C4-2B (cell line): ENCODE measurements around the gene MTA1.

Experiments
- H3K27ac ChIP-seq: fragments of 450-650 bp; 2 replicates; pipeline ENCODE4 v1.5.1; 2017
- CTCF ChIP-seq: fragments of 450-650 bp; conservative IDR thresholded peaks from 2 replicates; pipeline ENCODE4 v1.5.1; 2017; ENCODE audit warnings: mild to moderate bottlenecking
- ZFX ChIP-seq: fragments of 450-650 bp; IDR thresholded peaks from 2 replicates; pipeline ENCODE4 v1.6.1; 2017

The MTA1 gene

GRCh38 chr14:105483300-105484068 lies 63.9 kb downstream of the MTA1 start:
- H3K27ac ChIP-seq = peak overlapping the region; percentile 91

GRCh38 chr14:105484069-105484996 lies 64.7 kb downstream of the MTA1 start:
- peak overlapping the region; percentile 91 for H3K27ac ChIP-seq

More at GRCh38 chr14:105483300-105484068, 63.9 kb downstream of the MTA1 start:
- TF ChIP-seq CTCF (no peak), ZFX (no peak)

GRCh38 chr14:105484997-105485393 lies 65.4 kb downstream of the MTA1 start:
- no peak overlapping the region for H3K27ac ChIP-seq
- TF ChIP-seq CTCF (no peak), ZFX (no peak)

More at GRCh38 chr14:105484069-105484996, 64.7 kb downstream of the MTA1 start:
- TF ChIP-seq CTCF (no peak), ZFX (no peak)

- no peak overlapping the region for H3K27ac ChIP-seq
- TF ChIP-seq CTCF = peak; percentile 32; the same call in 1 of the 2 replicates
- no peak for TF ChIP-seq ZFX
These were observed 66.1 kb downstream of the MTA1 start for GRCh38 chr14:105485739-105486162.

- no peak within 1 kb of the TSS for H3K27ac ChIP-seq
- TF ChIP-seq ZFX (no peak), CTCF (no peak)
These were observed 66.7 kb downstream of the MTA1 start, which contains the start of gene CRIP1 for GRCh38 chr14:105486163-105486973. Gene CRIP1 (plus strand): TSS chr14:105486886. CDS start chr14:105487260, 374 bp downstream.

- H3K27ac ChIP-seq = no peak overlapping the region
- TF ChIP-seq CTCF = no peak
- TF ChIP-seq ZFX = no peak
These were observed 67.4 kb downstream of the MTA1 start for GRCh38 chr14:105486974-105487448.
